GM19395 (cell line): Measurements from ENCODE around the gene GRIN3A.
"Not testable (repeated sequence)": the region's sequence is repeated elsewhere in the genome, so short reads cannot be mapped to it uniquely, and the experiment has no call there.

Source experiments
- ATAC-seq: cut with Tn5 transposase; IDR thresholded peaks from one replicate; pipeline ENCODE4 v1.9.1; 2021; ENCODE audit warnings: mild to moderate bottlenecking, moderate library complexity; ENCODE audit not compliant: unreplicated experiment

Gene GRIN3A

GRCh38 chr9:101635473-101635872 is 103.0 kb downstream of the GRIN3A start:
- no peak for ATAC-seq

GRCh38 chr9:101634741-101635409 is 103.6 kb downstream of the GRIN3A start:
- no peak for ATAC-seq

- no peak for ATAC-seq
Measured at GRCh38 chr9:101632611-101633010, 105.8 kb downstream of the GRIN3A start.

- no peak for ATAC-seq
Measured at GRCh38 chr9:101631892-101632291, 106.6 kb downstream of the GRIN3A start.

GRCh38 chr9:101629636-101630035 is 108.8 kb downstream of the GRIN3A start:
- no peak for ATAC-seq

GRCh38 chr9:101628173-101628572 is 110.3 kb downstream of the GRIN3A start:
- no peak for ATAC-seq

GRCh38 chr9:101626295-101626694 is 112.2 kb downstream of the GRIN3A start:
- no peak for ATAC-seq

- no peak for ATAC-seq
Measured at GRCh38 chr9:101625876-101626275, 112.6 kb downstream of the GRIN3A start.

GRCh38 chr9:101620452-101620851 is 118.0 kb downstream of the GRIN3A start:
- ATAC-seq, result no peak

- no peak for ATAC-seq
Measured at GRCh38 chr9:101618698-101619097, 119.7 kb downstream of the GRIN3A start.

GRCh38 chr9:101605547-101605946 is 132.9 kb downstream of the GRIN3A start:
- no peak for ATAC-seq

GRCh38 chr9:101604296-101604695 is 134.2 kb downstream of the GRIN3A start:
- ATAC-seq, result no peak

GRCh38 chr9:101601904-101602765 is 136.3 kb downstream of the GRIN3A start:
- ATAC-seq, result peak; percentile 80

GRCh38 chr9:101594796-101595195 is 143.7 kb downstream of the GRIN3A start, which contains the start of gene PPP3R2:
PPP3R2 (minus strand) TSS chr9:101594969; CDS start chr9:101594921, 48 bp downstream.
- ATAC-seq, result no peak

GRCh38 chr9:101593345-101593744 is 145.1 kb downstream of the GRIN3A start:
- ATAC-seq, result no peak

GRCh38 chr9:101592788-101593187 is 145.7 kb downstream of the GRIN3A start:
- ATAC-seq, result no peak

- ATAC-seq, result no peak
Measured at GRCh38 chr9:101591787-101592446, 146.5 kb downstream of the GRIN3A start.

GRCh38 chr9:101590901-101591300 is 147.5 kb downstream of the GRIN3A start:
- ATAC-seq, result no peak

GRCh38 chr9:101590074-101590473 is 148.4 kb downstream of the GRIN3A start:
- not testable (repeated sequence) for ATAC-seq

- ATAC-seq, result no peak
Measured at GRCh38 chr9:101587332-101588043, 151.0 kb downstream of the GRIN3A start.

- ATAC-seq, result peak; percentile 91
Measured at GRCh38 chr9:101586651-101587050, 151.8 kb downstream of the GRIN3A start.
